Spleen (tissue), 11 donors: ENCODE data around the gene GNG10. TPM values are rescaled to one million over a fixed set of nuclear protein-coding genes. Genes with fewer than 3 reads are reported as not detected.

Experiments used
- DNase-seq: peaks from one replicate; pipeline ENCODE4 v3.0.0-alpha.2; 2020
- H3K27ac ChIP-seq, 8 donors: fragments of 200-600 bp; sonication (generic) in 7 of 8; 1 replicate in 4 of 8; 2 replicates in 4 of 8; pipeline versions ENCODE4 v1.5.0 to v1.8.0; 2016 to 2021; ENCODE audit warnings: inconsistent platforms in 4 of 8, mild to moderate bottlenecking in 4 of 8, moderate library complexity in 1 of 8
- H3K27me3 ChIP-seq, 7 donors: fragments of 200-600 bp; sonication (generic) in 6 of 7; replicated peaks in 1 of 7; 1 replicate in 4 of 7; 2 replicates in 3 of 7; pipeline versions ENCODE4 v1.5.0 to v1.8.0; 2016 to 2021; ENCODE audit warnings: inconsistent platforms in 3 of 7, mild to moderate bottlenecking in 1 of 7
- H3K36me3 ChIP-seq, 6 donors: fragments of 200-600 bp; sonication (generic) in 5 of 6; 1 replicate in 4 of 6; 2 replicates in 2 of 6; pipeline versions ENCODE4 v1.5.0 to v1.8.0; 2016 to 2021; ENCODE audit warnings: inconsistent platforms in 2 of 6
- H3K4me1 ChIP-seq, 6 donors: fragments of 200-600 bp; sonication (generic) in 5 of 6; 1 replicate in 3 of 6; 2 replicates in 3 of 6; pipeline versions ENCODE4 v1.5.0 to v1.8.0; 2016 to 2021; ENCODE audit warnings: inconsistent platforms in 3 of 6
- H3K4me3 ChIP-seq, 8 donors: fragments of 200-600 bp; sonication (generic) in 7 of 8; 1 replicate in 4 of 8; 2 replicates in 4 of 8; pipeline versions ENCODE4 v1.5.0 to v1.8.0; 2016 to 2021; ENCODE audit warnings: inconsistent platforms in 4 of 8, mild to moderate bottlenecking in 4 of 8, moderate library complexity in 2 of 8
- H3K9me3 ChIP-seq, 8 donors: fragments of 200-600 bp; sonication (generic) in 7 of 8; 1 replicate in 4 of 8; 2 replicates in 4 of 8; pipeline versions ENCODE4 v1.5.0 to v1.8.0; 2016 to 2021; ENCODE audit warnings: inconsistent platforms in 4 of 8
- POLR2A ChIP-seq, 3 donors: fragments of 450-650 bp; IDR thresholded peaks; one replicate each; pipeline ENCODE4 v1.5.1; 2017; ENCODE audit warnings: antibody characterized with exemption in 3 of 3, mild to moderate bottlenecking in 1 of 3
- POLR2AphosphoS5 ChIP-seq, 3 donors: sonication (generic); formaldehyde crosslinking; IDR thresholded peaks; one replicate each; pipeline ENCODE4 v1.5.1; 2017; ENCODE audit warnings: antibody characterized with exemption in 3 of 3
- WGBS, 5 donors: extraction: QIAGEN DNeasy Blood & Tissue Kit in 3 of 5; methylation state at CpG; one replicate each; pipeline versions ENCODE4 v1.1.5 to v1.1.7; 2013 to 2018; 5-methylcytosine and 5-hydroxymethylcytosine counted together
- intact Hi-C: fragments of 100-400 bp; cut with DNase I; formaldehyde crosslinking; loops from one replicate; pipeline ENCODE4 v1.15.0; 2023; ENCODE audit warnings: low total_unique reads
- polyA plus RNA-seq, 3 donors: library from polyadenylated mRNA; stranded (reverse); fragments of 200-250 nt; gene quantifications; one replicate each; pipeline ENCODE4 v1.2.1, GENCODE V29; 2013
- total RNA-seq, 7 donors: library from RNA; depleted of rRNA in 3 of 7; stranded (reverse); fragments of >200 nt in 3 of 7; fragmentation: NEBNext Ultra II Directional in 4 of 7; extraction: Animal tissue kit (Norgen Biotek cat#: 25700) in 4 of 7; gene quantifications; one replicate each; pipeline versions ENCODE4 v1.1.0 to v1.2.1, GENCODE V29; 2016 to 2021
- TF ChIP-seq, protein P1 (sequence below), 11 experiments: fragments of 200-600 bp in 7 of 11; fragments of 450-650 bp in 4 of 11; sonication (generic) in 4 of 11; IDR thresholded peaks in 8 of 11; conservative IDR thresholded peaks in 3 of 11; 1 replicate in 7 of 11; 2 replicates in 4 of 11; pipeline versions ENCODE4 v1.4.0 to v1.8.0; 2016 to 2021; ENCODE audit warnings: antibody characterized with exemption in 11 of 11, inconsistent platforms in 4 of 11, mild to moderate bottlenecking in 1 of 11
- donor health status: healthy with polysubstance abuse.
- donor health status: DM: no; HTN: no; CAD: no; lungs with moderate emphysema.
- donor health status: DM: no; HTN: no; CAD: no.
- donor health status: Bipolar disorder and iron deficiency.
- donor health status: healthy.
- donor health status: DM: no; HTN: no; CAD: no.
- donor health status: DM: yes; HTN: yes; CAD: no.

Gene GNG10
- total and polyA plus RNA-seq, 10 donors, result 34.0 to 141 (median 52.6) TPM

DNA sequence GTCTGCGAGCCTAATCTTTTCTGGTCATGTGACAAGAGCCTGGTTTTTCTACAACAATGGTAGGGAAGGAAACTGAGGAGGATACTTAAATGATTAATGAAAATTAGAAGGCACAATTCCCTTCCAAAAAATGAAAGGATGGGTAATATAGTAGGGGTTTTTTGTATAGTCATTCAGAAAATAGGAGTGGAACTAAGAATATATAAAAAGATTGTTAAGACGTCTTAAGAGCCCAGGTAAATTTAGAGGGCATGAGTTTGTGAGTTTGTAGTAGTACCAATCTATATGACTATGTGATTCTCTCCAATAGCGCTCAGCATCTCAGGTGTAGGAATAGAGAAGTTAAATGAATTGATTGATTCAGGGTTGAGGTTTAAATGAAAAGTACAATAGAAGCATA, 50.1 kb downstream of the GNG10 start:
- intact Hi-C loops, result no loop called here
- H3K9me3 ChIP-seq, result no peaks in the 10 kb centered on the region
- H3K27me3 ChIP-seq, result no peaks in the 10 kb centered on the region
- H3K36me3 ChIP-seq, result no peaks in the 10 kb centered on the region
- no peak overlapping the region for H3K4me3 ChIP-seq
- TF ChIP-seq POLR2A (IDR thresholded peaks at IDR 0.05) (no peak), POLR2AphosphoS5 (IDR thresholded peaks at IDR 0.05) (no peak)
- TF ChIP-seq, protein P1, sequence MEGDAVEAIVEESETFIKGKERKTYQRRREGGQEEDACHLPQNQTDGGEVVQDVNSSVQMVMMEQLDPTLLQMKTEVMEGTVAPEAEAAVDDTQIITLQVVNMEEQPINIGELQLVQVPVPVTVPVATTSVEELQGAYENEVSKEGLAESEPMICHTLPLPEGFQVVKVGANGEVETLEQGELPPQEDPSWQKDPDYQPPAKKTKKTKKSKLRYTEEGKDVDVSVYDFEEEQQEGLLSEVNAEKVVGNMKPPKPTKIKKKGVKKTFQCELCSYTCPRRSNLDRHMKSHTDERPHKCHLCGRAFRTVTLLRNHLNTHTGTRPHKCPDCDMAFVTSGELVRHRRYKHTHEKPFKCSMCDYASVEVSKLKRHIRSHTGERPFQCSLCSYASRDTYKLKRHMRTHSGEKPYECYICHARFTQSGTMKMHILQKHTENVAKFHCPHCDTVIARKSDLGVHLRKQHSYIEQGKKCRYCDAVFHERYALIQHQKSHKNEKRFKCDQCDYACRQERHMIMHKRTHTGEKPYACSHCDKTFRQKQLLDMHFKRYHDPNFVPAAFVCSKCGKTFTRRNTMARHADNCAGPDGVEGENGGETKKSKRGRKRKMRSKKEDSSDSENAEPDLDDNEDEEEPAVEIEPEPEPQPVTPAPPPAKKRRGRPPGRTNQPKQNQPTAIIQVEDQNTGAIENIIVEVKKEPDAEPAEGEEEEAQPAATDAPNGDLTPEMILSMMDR (IDR thresholded peaks at IDR 0.05 in 8 of 11, conservative IDR thresholded peaks at IDR 0.05 in 3 of 11), result no peak
- H3K27ac ChIP-seq, result no peak overlapping the region
- H3K4me1 ChIP-seq, result no peaks in the 10 kb centered on the region
- DNase-seq, result no peak
- WGBS, 5 donors, result 87 to 93% (median 88%) methylated on average over 3 of the region's 3 CpGs

DNA sequence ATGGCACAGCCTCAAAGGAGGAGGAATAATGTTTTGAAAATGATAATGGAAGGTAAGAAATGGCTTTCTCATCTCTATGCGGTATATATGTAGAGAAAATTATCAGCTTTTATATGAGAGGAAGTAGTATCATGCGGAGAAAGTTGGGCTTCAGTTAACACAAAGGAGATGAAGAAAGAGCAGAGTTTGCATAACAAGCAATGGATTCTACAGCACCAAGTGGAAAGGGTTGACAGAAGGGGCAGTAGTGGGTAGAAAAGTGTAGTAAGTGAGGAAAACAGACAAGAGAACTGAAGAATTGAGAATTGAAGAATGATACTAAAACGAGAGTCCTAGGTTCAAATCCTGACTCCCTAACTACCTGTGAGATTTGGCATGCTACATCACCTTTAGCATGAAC, 51.0 kb downstream of the GNG10 start:
- Histone ChIP-seq H3K9me3 (no peaks in the 10 kb centered on the region), H3K27me3 (no peaks in the 10 kb centered on the region), H3K4me1 (no peaks in the 10 kb centered on the region), H3K36me3 (no peaks in the 10 kb centered on the region), H3K4me3 (no peak overlapping the region), H3K27ac (no peak overlapping the region)
- DNase-seq, result no peak
- WGBS, 5 donors, result 82 to 96% (median 90%) methylated on average over 3 of the region's 3 CpGs
- intact Hi-C loops, result no loop called here
- no peak for TF ChIP-seq POLR2A (IDR thresholded peaks at IDR 0.05)
- TF ChIP-seq, protein P1 (IDR thresholded peaks at IDR 0.05 in 8 of 11, conservative IDR thresholded peaks at IDR 0.05 in 3 of 11), result no peak
- no peak for TF ChIP-seq POLR2AphosphoS5 (IDR thresholded peaks at IDR 0.05)

DNA sequence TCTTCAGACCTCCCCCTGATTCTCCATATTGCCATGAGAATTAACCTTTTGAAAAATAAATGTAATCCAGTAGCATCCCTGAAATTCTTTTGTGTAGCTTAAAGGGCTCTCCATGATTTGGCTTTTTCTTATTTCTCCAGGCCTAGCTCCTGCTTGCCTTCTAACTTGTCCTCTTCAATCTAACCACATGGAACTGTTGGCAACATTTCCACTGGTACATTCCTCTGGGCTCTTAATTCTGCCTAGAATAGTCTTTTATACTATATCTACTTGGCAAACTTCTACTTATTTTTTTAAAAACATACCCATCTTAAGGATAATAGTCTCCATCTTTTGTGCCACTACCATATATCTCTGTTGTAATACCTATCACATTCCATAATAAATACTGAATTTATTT, 54.1 kb downstream of the GNG10 start:
- H3K9me3 ChIP-seq, result no peaks in the 10 kb centered on the region
- H3K4me1 ChIP-seq, result no peaks in the 10 kb centered on the region
- TF ChIP-seq POLR2A (IDR thresholded peaks at IDR 0.05) (no peak), POLR2AphosphoS5 (IDR thresholded peaks at IDR 0.05) (no peak)
- TF ChIP-seq, protein P1 (IDR thresholded peaks at IDR 0.05 in 8 of 11, conservative IDR thresholded peaks at IDR 0.05 in 3 of 11), result no peak
- intact Hi-C loops, result no loop called here
- no peaks in the 10 kb centered on the region for H3K36me3 ChIP-seq
- no peaks in the 10 kb centered on the region for H3K27me3 ChIP-seq
- no peak overlapping the region for H3K4me3 ChIP-seq
- H3K27ac ChIP-seq, result no peak overlapping the region
- no peak for DNase-seq

DNA sequence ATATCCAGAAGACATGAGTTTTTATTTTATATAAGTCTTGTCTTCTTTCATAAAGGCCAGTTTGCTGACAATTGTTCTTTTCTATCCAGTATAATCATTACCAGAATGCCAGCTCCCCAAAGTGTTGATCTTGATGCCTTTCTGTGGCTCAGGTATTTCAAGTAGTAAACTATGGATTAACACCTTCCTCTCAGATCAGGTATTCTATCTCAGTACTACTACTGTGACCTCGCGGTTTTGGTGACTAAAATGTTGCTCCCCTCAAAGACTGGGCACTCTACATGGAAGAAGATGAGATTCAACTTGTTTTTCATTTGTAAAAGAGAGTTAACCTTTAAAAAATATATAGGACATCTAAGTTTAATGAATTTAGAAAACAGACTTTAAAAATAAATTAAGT, 58.1 kb downstream of the GNG10 start:
- intact Hi-C loops, result no loop called here
- Histone ChIP-seq H3K4me1 (no peaks in the 10 kb centered on the region), H3K36me3 (no peaks in the 10 kb centered on the region), H3K27me3 (no peaks in the 10 kb centered on the region), H3K9me3 (no peaks in the 10 kb centered on the region), H3K27ac (no peak overlapping the region), H3K4me3 (no peak overlapping the region)
- TF ChIP-seq POLR2AphosphoS5 (IDR thresholded peaks at IDR 0.05) (no peak), POLR2A (IDR thresholded peaks at IDR 0.05) (no peak)
- TF ChIP-seq, protein P1 (IDR thresholded peaks at IDR 0.05 in 8 of 11, conservative IDR thresholded peaks at IDR 0.05 in 3 of 11), result no peak
- DNase-seq, result no peak
- WGBS, 5 donors, result 86 to 100% (median 93%) methylated on average over 2 of the region's 2 CpGs

Other genes starting within 250 kb of the GNG10 start
- gene ECPAS, start 177.2 kb upstream of the GNG10 start, total RNA-seq, result 10 to 100 TPM; 53.2 to 71.2 (median 59.1) TPM
- 10 to 100 TPM in 1 of 3 donors, 1 to 10 TPM in 2; 7.5 to 11.9 (median 8.6) TPM for gene ECPAS, start 177.2 kb upstream of the GNG10 start, polyA plus RNA-seq
- 10 to 100 TPM in 3 of 7 donors, 1 to 10 TPM in 4; 6.3 to 13.7 (median 9.0) TPM for gene ZNF483, start 136.4 kb upstream of the GNG10 start, total RNA-seq
- gene ZNF483, start 136.4 kb upstream of the GNG10 start, polyA plus RNA-seq, result under 1 TPM; 0.14 to 0.63 (median 0.42) TPM
- 10 to 100 TPM in 4 of 7 donors, 1 to 10 TPM in 3; 7.1 to 14.6 (median 11.8) TPM for gene PTGR1, start 62.0 kb upstream of the GNG10 start, total RNA-seq
- 1 to 10 TPM; 2.8 to 4.1 (median 3.2) TPM for gene PTGR1, start 62.0 kb upstream of the GNG10 start, polyA plus RNA-seq
- 1 to 10 TPM; 3.3 to 6.0 (median 4.1) TPM for gene DNAJC25, start 30.3 kb upstream of the GNG10 start, total RNA-seq
- gene DNAJC25, start 30.3 kb upstream of the GNG10 start, polyA plus RNA-seq, result 1 to 10 TPM; 3.1 to 3.4 (median 3.3) TPM
- under 1 TPM in 1 of 7 donors, not detected in 6; 0.07 TPM for gene SHOC1, start 133.3 kb downstream of the GNG10 start, total RNA-seq
- gene SHOC1, start 133.3 kb downstream of the GNG10 start, polyA plus RNA-seq, result not detected
- gene UGCG, start 235.2 kb downstream of the GNG10 start, total RNA-seq, result 100 to 1,000 TPM in 3 of 7 donors, 10 to 100 TPM in 4; 62.8 to 178 (median 100.0) TPM
- 10 to 100 TPM; 18.1 to 23.8 (median 20.7) TPM for gene UGCG, start 235.2 kb downstream of the GNG10 start, polyA plus RNA-seq